Measurements from ENCODE around the gene GPRASP1. TPM values are rescaled to one million over a fixed set of nuclear protein-coding genes. Genes with fewer than 3 reads are reported as not detected.

Gene GPRASP1
- 0.58 and 0.85 TPM in 2 replicates for total RNA-seq

GRCh38 chrX:102651242-102652011, at the start of gene GPRASP1:
TSS of gene GPRASP1 (plus strand) at chrX:102651483. CDS start at chrX:102653914, 2,431 bp downstream.

Other genes with a start within 250 kb of the GPRASP1 start
- gene NXF2B, start 211.5 kb upstream of the GPRASP1 start, total RNA-seq, result not detected in 2 replicates
- gene TCP11X2, start 179.7 kb upstream of the GPRASP1 start, total RNA-seq, result not detected in 2 replicates
- 1.8 TPM in 1 of 2 replicates, not detected in the other for gene TMSB15A, start 134.7 kb upstream of the GPRASP1 start, total RNA-seq
- 5.2 and 6.5 TPM in 2 replicates for gene ARMCX5, start 52.0 kb upstream of the GPRASP1 start, total RNA-seq
- gene GPRASP2, start 61.0 kb downstream of the GPRASP1 start, total RNA-seq, result 6.3 and 13.7 TPM in 2 replicates
- gene GPRASP3, start 69.3 kb downstream of the GPRASP1 start, total RNA-seq, result 0.82 and 6.1 TPM in 2 replicates